Mesothelial cell of epicardium (in vitro differentiated cells): ENCODE measurements around the gene SPEN. TPM values are rescaled to one million over a fixed set of nuclear protein-coding genes. Genes with fewer than 3 reads are reported as not detected.
"Not testable (repeated sequence)": the region's sequence is repeated elsewhere in the genome, so short reads cannot be mapped to it uniquely, and the experiment has no call there.

Experiments used
- DNase-seq, 2 experiments: peaks; one replicate each; pipeline ENCODE4 v3.0.0; 2021; ENCODE audit warnings: low spot score in 2 of 2; ENCODE audit not compliant: unreplicated experiment in 2 of 2
- H3K27ac Mint-ChIP-seq: 2 replicates; pipeline ENCODE4 v1.8.0; 2021; ENCODE audit warnings: mixed read lengths
- H3K27me3 Mint-ChIP-seq: 2 replicates; pipeline ENCODE4 v1.8.0; 2021; ENCODE audit warnings: low read depth, mixed read lengths
- H3K36me3 Mint-ChIP-seq: 2 replicates; pipeline ENCODE4 v1.8.0; 2021; ENCODE audit warnings: mixed read lengths
- H3K4me1 Mint-ChIP-seq: 2 replicates; pipeline ENCODE4 v1.8.0; 2021; ENCODE audit warnings: mixed read lengths
- H3K4me3 Mint-ChIP-seq: 2 replicates; pipeline ENCODE4 v1.8.0; 2021; ENCODE audit warnings: mild to moderate bottlenecking, moderate library complexity, mixed read lengths
- H3K9me3 Mint-ChIP-seq: 2 replicates; pipeline ENCODE4 v1.8.0; 2021; ENCODE audit warnings: mixed read lengths
- total RNA-seq: library from RNA; stranded (reverse); gene quantifications from 3 replicates; pipeline ENCODE4 v1.2.1, GENCODE V29; 2021
- TF ChIP-seq, protein P1 (sequence below): fragments of 200-600 bp; sonication (generic); IDR thresholded peaks from one replicate; pipeline ENCODE4 v1.5.0; 2021; ENCODE audit warnings: antibody characterized with exemption; ENCODE audit not compliant: unreplicated experiment

Gene SPEN
- total RNA-seq, 1 donor from 2014 or later, result 88.0 TPM

DNA sequence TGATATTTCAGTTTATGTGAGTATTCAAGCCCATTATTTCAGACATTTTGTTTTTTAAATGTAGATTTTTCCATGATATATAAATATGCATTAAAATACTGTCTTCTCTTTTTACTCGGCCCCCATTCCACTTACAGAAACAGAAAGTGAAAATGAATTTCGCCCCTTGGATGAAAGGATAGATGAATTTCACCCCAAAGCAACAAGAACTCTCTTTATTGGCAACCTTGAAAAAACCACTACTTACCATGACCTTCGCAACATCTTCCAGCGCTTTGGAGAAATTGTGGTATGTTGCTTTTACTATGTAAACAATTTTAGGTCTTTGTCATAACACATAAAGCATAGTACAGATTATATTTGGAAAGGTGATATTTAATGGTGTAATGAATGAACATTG, 68.5 kb downstream of the SPEN start:
- no peaks in the 10 kb centered on the region for H3K27me3 Mint-ChIP-seq
- no peak overlapping the region for H3K4me3 Mint-ChIP-seq
- peaks cover 37% of the 10 kb centered on the region for H3K36me3 Mint-ChIP-seq
- DNase-seq, result no peak
- TF ChIP-seq, protein P1, sequence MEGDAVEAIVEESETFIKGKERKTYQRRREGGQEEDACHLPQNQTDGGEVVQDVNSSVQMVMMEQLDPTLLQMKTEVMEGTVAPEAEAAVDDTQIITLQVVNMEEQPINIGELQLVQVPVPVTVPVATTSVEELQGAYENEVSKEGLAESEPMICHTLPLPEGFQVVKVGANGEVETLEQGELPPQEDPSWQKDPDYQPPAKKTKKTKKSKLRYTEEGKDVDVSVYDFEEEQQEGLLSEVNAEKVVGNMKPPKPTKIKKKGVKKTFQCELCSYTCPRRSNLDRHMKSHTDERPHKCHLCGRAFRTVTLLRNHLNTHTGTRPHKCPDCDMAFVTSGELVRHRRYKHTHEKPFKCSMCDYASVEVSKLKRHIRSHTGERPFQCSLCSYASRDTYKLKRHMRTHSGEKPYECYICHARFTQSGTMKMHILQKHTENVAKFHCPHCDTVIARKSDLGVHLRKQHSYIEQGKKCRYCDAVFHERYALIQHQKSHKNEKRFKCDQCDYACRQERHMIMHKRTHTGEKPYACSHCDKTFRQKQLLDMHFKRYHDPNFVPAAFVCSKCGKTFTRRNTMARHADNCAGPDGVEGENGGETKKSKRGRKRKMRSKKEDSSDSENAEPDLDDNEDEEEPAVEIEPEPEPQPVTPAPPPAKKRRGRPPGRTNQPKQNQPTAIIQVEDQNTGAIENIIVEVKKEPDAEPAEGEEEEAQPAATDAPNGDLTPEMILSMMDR, result no peak
- no peaks in the 10 kb centered on the region for H3K9me3 Mint-ChIP-seq
- peak overlapping the region; percentile 17 for H3K27ac Mint-ChIP-seq
- H3K4me1 Mint-ChIP-seq, result peaks cover 20% of the 10 kb centered on the region

DNA sequence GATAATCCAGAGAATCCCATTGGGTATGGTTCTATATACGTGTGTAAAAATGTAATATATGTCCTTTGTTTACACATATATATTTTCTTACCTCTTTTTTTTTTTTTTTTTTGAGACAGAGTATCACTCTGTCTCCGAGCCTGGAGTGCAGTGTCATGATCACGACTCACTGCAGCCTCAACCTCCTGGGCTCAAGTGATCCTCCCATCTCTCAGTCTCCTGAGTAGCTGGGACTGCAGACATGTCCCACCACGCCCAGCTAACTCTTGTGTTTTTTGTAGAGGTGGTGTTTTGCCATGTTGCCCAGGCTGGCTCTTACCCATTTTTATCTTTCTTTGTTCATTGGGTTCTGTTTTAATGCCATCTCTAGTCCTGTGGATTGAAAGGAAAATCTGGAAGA, 68.9 kb downstream of the SPEN start:
- Mint-ChIP-seq H3K27me3 (no peaks in the 10 kb centered on the region), H3K36me3 (peaks cover 36% of the 10 kb centered on the region), H3K27ac (peak overlapping the region; percentile 45), H3K4me3 (no peak overlapping the region), H3K9me3 (no peaks in the 10 kb centered on the region), H3K4me1 (peaks cover 17% of the 10 kb centered on the region)
- TF ChIP-seq, protein P1, result no peak
- no peak for DNase-seq

DNA sequence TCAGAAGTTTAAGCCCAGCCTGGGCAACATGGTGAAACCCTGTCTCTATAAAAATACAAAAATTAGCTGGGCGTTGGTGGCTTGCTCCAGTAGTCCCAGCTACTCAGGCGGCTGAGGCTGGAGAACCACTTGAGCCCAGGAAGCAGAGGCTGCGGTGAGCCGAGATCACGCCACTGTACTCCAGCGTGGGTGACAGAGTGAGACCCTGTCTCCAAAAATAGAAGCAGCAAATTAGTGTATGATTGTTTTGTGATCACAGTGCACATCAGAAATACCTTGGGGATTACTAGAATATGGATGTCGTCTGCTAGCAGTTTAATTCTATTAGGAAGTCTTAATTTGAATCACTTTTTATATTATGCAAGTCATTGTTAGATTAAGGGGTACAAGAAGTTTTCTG, 69.4 kb downstream of the SPEN start:
- Mint-ChIP-seq H3K27ac (peak overlapping the region; percentile 45), H3K27me3 (no peaks in the 10 kb centered on the region), H3K4me1 (peaks cover 17% of the 10 kb centered on the region), H3K9me3 (no peaks in the 10 kb centered on the region), H3K4me3 (no peak overlapping the region), H3K36me3 (peaks cover 36% of the 10 kb centered on the region)
- TF ChIP-seq, protein P1, result no peak
- DNase-seq, result no peak

DNA sequence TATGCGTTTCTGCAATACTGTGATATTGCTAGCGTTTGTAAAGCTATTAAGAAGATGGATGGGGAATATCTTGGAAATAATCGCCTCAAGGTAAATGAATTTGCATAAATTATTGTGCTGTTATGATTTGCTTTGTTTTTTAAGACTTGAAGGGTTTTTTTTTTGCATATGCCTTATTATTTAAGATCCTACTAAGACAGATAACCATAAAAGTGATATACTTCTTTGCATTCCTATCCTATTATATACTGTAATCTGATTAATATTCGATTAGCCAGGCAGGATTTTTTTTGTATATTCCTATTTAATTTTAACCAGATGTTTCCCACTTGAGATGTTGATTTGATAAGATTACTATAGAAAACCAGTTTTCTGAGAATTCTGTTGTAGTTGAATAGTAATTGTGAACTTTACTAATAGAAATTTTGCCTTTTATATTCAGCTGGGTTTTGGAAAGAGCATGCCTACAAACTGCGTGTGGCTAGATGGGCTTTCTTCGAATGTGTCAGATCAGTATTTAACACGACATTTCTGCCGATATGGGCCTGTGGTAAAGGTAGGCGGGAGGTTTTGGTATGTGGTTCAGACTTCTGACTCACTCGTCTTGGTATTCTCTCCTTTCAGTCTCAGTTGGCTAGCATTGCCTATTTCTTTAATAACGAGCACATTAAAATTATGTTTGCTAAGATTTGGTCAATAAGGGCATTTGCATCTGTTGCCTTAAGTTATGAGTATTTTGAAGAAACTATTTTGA, 71.6 kb downstream of the SPEN start:
- H3K27ac Mint-ChIP-seq, result peak overlapping the region; percentile 82
- peaks cover 14% of the 10 kb centered on the region for H3K4me1 Mint-ChIP-seq
- no peaks in the 10 kb centered on the region for H3K27me3 Mint-ChIP-seq
- DNase-seq, result no peak
- TF ChIP-seq, protein P1, result no peak
- no peaks in the 10 kb centered on the region for H3K9me3 Mint-ChIP-seq
- no peak overlapping the region for H3K4me3 Mint-ChIP-seq
- peaks cover 45% of the 10 kb centered on the region for H3K36me3 Mint-ChIP-seq

DNA sequence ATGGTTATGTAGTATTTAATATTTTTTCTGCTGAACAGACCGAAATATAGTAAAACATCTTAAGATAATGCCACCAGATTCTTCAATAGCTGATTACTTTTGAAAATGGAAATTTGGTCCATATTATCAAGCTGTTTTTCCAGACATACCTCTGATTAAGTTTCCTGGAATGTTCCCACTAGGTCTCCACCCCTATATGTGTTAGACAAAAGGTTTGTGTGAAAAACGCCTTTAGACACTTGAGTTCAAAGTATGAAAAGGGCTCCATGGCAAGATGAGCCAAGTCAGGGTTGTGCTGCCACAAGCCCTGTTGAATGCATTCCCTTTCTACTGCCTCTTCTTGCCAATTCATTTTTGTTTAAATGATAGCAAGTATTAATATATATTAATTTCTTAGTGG, 75.7 kb downstream of the SPEN start:
- no peak for DNase-seq

DNA sequence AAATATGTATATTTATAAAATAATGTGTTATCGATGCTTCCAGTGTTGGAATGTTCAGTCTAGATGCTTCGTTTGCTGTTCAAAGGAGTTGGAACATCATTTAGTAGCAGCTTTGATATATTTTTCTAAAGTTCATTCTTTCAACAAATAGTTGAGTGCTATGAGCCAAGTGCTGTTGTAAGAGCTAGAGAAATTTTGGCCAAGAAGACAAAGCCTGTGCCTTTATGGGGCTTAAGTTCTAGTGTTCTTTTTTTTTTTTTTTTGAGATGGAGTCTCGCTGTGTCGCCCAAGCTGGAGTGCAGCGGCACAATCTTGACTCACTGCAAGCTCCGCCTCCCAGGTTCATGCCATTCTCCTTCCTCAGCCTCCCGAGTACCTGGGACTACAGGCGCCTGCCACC, 78.9 kb downstream of the SPEN start:
- H3K4me3 Mint-ChIP-seq, H3K27ac Mint-ChIP-seq, H3K4me1 Mint-ChIP-seq, DNase-seq, H3K27me3 Mint-ChIP-seq, H3K9me3 Mint-ChIP-seq: not testable (repeated sequence)
- H3K36me3 Mint-ChIP-seq, result peaks cover 61% of the 10 kb centered on the region

More for the DNA sequence above, 75.7 kb downstream of the SPEN start:
- peaks cover 43% of the 10 kb centered on the region for H3K36me3 Mint-ChIP-seq
- no peaks in the 10 kb centered on the region for H3K9me3 Mint-ChIP-seq
- no peak overlapping the region for H3K4me3 Mint-ChIP-seq
- peak overlapping the region; percentile 34 for H3K27ac Mint-ChIP-seq
- H3K27me3 Mint-ChIP-seq, result no peaks in the 10 kb centered on the region
- H3K4me1 Mint-ChIP-seq, result peaks cover 18% of the 10 kb centered on the region
- TF ChIP-seq, protein P1, result no peak
